ENCODE data around the gene IKZF1.

DNA sequence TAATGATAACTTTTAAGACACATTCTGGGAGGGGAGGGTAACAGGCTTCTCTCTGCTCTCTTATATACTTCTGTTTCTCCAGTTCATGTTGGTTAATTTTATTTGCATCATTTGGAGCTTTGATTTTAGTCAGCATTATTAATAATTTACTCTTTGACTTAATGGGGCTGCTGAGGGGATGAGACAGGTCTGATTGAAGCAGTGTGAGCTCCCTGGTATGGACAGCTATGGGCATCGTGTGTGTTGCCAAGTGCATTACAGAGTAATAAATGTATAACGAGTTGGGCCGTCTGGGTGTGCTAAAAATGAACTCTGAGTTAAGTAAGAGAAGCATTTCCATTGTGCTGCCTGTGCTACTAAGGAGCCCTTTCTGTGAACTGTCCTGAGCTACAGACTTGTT lies 31.7 kb upstream of the IKZF1 start:
- TF ChIP-seq, protein P1, sequence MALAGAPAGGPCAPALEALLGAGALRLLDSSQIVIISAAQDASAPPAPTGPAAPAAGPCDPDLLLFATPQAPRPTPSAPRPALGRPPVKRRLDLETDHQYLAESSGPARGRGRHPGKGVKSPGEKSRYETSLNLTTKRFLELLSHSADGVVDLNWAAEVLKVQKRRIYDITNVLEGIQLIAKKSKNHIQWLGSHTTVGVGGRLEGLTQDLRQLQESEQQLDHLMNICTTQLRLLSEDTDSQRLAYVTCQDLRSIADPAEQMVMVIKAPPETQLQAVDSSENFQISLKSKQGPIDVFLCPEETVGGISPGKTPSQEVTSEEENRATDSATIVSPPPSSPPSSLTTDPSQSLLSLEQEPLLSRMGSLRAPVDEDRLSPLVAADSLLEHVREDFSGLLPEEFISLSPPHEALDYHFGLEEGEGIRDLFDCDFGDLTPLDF (CRISPR knock-in tag; IDR thresholded peaks at IDR 0.05) = no peak
- TF ChIP-seq HCFC1 (IDR thresholded peaks at IDR 0.05; ENCODE audit: low read depth, low read length) = no peak
- no peak for TF ChIP-seq SMAD1 (IDR thresholded peaks at IDR 0.05; ENCODE audit: low read depth, low read length, partially characterized antibody)
- TF ChIP-seq POLR2A (conservative IDR thresholded peaks at IDR 0.05) = no peak
- no peak for TF ChIP-seq PTTG1 (tag; IDR thresholded peaks at IDR 0.05; ENCODE audit: low read depth)
- TF ChIP-seq ZNF140 (CRISPR knock-in tag; IDR thresholded peaks at IDR 0.05) = no peak
- TF ChIP-seq, protein P2, sequence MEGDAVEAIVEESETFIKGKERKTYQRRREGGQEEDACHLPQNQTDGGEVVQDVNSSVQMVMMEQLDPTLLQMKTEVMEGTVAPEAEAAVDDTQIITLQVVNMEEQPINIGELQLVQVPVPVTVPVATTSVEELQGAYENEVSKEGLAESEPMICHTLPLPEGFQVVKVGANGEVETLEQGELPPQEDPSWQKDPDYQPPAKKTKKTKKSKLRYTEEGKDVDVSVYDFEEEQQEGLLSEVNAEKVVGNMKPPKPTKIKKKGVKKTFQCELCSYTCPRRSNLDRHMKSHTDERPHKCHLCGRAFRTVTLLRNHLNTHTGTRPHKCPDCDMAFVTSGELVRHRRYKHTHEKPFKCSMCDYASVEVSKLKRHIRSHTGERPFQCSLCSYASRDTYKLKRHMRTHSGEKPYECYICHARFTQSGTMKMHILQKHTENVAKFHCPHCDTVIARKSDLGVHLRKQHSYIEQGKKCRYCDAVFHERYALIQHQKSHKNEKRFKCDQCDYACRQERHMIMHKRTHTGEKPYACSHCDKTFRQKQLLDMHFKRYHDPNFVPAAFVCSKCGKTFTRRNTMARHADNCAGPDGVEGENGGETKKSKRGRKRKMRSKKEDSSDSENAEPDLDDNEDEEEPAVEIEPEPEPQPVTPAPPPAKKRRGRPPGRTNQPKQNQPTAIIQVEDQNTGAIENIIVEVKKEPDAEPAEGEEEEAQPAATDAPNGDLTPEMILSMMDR (IDR thresholded peaks at IDR 0.05 in 2 of 3, conservative IDR thresholded peaks at IDR 0.05 in 1 of 3; ENCODE audit: insufficient read depth in 2 of 3, low read depth in 1 of 3, low read length in 3 of 3) = no peak
- TF ChIP-seq GTF2F1 (IDR thresholded peaks at IDR 0.05; ENCODE audit: low read depth, low read length) = no peak
